Measurements from ENCODE around the gene ZNF367.

DNA sequence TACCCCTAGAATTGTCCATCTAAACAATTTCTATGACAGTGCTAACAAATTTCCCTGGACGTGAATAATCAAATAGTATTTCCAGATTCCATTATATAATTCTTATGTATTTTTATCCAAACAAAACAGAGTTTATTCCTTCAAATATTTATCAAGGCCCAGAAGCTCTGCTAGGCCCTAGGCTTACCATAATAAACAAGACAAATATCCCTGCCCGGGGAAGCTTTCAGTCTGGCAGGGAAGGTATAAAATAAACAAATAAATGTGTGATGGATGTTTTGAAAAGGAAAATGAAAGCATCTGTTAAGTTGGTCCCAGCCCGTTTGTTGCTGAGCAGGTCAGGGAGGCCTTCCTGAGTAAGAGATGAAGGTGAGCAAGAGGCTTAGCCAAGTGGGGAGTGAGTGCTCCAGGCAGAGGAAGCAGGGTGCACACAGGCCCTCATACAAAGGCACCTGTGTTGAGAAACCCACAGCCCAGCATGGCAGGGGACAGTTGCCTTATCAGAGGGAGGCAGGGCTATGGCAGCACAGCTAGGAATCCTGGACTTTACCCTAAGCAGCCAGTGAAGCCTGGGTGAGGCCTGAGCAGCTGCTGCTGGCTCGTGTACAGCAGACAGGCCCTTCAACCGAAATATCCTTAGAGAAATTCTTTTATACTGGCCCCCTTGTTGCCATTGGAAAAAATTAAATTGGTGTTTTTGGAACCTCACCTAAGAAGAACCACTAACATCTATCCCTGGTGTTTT, 27.0 kb downstream of the ZNF367 start:
- TF ChIP-seq, protein P1, sequence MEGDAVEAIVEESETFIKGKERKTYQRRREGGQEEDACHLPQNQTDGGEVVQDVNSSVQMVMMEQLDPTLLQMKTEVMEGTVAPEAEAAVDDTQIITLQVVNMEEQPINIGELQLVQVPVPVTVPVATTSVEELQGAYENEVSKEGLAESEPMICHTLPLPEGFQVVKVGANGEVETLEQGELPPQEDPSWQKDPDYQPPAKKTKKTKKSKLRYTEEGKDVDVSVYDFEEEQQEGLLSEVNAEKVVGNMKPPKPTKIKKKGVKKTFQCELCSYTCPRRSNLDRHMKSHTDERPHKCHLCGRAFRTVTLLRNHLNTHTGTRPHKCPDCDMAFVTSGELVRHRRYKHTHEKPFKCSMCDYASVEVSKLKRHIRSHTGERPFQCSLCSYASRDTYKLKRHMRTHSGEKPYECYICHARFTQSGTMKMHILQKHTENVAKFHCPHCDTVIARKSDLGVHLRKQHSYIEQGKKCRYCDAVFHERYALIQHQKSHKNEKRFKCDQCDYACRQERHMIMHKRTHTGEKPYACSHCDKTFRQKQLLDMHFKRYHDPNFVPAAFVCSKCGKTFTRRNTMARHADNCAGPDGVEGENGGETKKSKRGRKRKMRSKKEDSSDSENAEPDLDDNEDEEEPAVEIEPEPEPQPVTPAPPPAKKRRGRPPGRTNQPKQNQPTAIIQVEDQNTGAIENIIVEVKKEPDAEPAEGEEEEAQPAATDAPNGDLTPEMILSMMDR (IDR thresholded peaks at IDR 0.05; ENCODE audit: poor library complexity, severe bottlenecking), result no peak
- TF ChIP-seq EP300 (conservative IDR thresholded peaks at IDR 0.05; ENCODE audit: poor library complexity, severe bottlenecking), result no peak
- TF ChIP-seq SMC3 (conservative IDR thresholded peaks at IDR 0.05; ENCODE audit: poor library complexity), result no peak
- TF ChIP-seq EZH2 (IDR thresholded peaks at IDR 0.05; ENCODE audit: borderline replicate concordance, insufficient read depth, low read length, poor library complexity, severe bottlenecking), result no peak
- no peak for TF ChIP-seq POLR2AphosphoS5 (IDR thresholded peaks at IDR 0.05)
- TF ChIP-seq, protein P2, sequence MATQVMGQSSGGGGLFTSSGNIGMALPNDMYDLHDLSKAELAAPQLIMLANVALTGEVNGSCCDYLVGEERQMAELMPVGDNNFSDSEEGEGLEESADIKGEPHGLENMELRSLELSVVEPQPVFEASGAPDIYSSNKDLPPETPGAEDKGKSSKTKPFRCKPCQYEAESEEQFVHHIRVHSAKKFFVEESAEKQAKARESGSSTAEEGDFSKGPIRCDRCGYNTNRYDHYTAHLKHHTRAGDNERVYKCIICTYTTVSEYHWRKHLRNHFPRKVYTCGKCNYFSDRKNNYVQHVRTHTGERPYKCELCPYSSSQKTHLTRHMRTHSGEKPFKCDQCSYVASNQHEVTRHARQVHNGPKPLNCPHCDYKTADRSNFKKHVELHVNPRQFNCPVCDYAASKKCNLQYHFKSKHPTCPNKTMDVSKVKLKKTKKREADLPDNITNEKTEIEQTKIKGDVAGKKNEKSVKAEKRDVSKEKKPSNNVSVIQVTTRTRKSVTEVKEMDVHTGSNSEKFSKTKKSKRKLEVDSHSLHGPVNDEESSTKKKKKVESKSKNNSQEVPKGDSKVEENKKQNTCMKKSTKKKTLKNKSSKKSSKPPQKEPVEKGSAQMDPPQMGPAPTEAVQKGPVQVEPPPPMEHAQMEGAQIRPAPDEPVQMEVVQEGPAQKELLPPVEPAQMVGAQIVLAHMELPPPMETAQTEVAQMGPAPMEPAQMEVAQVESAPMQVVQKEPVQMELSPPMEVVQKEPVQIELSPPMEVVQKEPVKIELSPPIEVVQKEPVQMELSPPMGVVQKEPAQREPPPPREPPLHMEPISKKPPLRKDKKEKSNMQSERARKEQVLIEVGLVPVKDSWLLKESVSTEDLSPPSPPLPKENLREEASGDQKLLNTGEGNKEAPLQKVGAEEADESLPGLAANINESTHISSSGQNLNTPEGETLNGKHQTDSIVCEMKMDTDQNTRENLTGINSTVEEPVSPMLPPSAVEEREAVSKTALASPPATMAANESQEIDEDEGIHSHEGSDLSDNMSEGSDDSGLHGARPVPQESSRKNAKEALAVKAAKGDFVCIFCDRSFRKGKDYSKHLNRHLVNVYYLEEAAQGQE (IDR thresholded peaks at IDR 0.05; ENCODE audit: borderline replicate concordance), result no peak
- no peak for TF ChIP-seq RAD21 (conservative IDR thresholded peaks at IDR 0.05)
